KOPT-K1 (cell line): ENCODE data around the gene AXIN1.

Experiments used
- H3K27ac ChIP-seq: fragments of 200-600 bp; sonication (generic); 2 replicates; pipeline ENCODE4 v1.5.1; 2016; ENCODE audit warnings: antibody characterized with exemption, mild to moderate bottlenecking, low read depth, low read length; ENCODE audit not compliant: poor library complexity, severe bottlenecking
- H3K36me3 ChIP-seq: fragments of 200-600 bp; sonication (generic); 2 replicates; pipeline ENCODE4 v1.5.1; 2017; ENCODE audit warnings: antibody characterized with exemption, mild to moderate bottlenecking, low read length, moderate library complexity; ENCODE audit not compliant: insufficient read depth
- H3K9me3 ChIP-seq: fragments of 200-600 bp; sonication (generic); 2 replicates; pipeline ENCODE4 v1.5.1; 2017; ENCODE audit warnings: antibody characterized with exemption, low read length, mild to moderate bottlenecking; ENCODE audit not compliant: insufficient read depth, poor library complexity, severe bottlenecking

The AXIN1 gene

DNA sequence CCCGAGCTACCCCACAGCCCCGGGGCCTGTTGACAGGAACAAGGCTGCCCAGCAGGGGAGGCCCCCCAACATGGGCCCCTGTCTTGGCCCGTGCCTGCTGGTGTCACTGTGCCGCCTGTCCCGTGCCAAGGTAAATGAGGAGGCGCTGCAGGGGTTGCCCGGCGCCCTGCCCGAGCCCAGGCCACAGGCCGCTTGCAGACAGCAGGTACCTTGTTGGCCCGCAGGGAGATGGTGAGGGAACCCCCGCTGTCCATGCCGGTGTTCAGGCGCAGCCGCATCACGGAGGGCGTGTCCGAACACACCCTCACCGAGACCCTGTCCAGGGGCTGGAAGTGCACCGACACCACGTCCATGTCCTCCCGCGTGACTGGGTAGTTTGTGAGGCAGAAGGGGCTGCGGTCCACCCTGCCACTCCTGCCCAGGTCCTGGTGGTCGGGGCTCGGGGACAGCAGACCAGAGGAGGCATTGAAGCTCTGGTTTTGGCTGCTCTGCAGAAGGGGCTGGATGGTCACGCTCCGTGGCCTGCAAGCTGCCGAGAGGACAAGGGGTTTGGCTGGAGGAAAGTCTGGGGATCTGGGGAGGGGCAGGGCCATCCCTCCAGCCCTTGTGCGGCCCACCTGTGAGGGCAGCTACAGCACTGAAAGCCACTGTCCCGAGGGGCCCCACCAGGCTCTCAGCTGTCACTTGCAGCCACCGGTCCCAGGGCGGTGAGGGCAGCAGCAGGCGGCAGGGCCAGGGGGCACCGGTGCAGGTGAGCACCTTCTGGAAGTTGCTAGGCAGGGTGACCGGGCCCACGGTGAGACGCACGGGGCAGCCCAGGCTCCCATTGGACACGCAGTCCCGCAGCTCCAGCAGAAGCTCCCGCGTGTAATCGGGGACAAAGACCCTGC, 23.6 kb upstream of the AXIN1 start:
- Histone ChIP-seq H3K36me3 (peaks cover 52% of the 10 kb centered on the region; the same call in 1 of the 2 replicates), H3K9me3 (no peaks in the 10 kb centered on the region), H3K27ac (no peak overlapping the region)

- Histone ChIP-seq H3K27ac (no peak overlapping the region), H3K9me3 (no peaks in the 10 kb centered on the region), H3K36me3 (peaks cover 52% of the 10 kb centered on the region; the same call in 1 of the 2 replicates)
Observed at GRCh38 chr16:375212-375611, 22.7 kb upstream of the AXIN1 start.

GRCh38 chr16:374616-374926, 22.0 kb upstream of the AXIN1 start:
- Histone ChIP-seq H3K9me3 (no peaks in the 10 kb centered on the region), H3K36me3 (peaks cover 52% of the 10 kb centered on the region; the same call in 1 of the 2 replicates), H3K27ac (no peak overlapping the region)

DNA sequence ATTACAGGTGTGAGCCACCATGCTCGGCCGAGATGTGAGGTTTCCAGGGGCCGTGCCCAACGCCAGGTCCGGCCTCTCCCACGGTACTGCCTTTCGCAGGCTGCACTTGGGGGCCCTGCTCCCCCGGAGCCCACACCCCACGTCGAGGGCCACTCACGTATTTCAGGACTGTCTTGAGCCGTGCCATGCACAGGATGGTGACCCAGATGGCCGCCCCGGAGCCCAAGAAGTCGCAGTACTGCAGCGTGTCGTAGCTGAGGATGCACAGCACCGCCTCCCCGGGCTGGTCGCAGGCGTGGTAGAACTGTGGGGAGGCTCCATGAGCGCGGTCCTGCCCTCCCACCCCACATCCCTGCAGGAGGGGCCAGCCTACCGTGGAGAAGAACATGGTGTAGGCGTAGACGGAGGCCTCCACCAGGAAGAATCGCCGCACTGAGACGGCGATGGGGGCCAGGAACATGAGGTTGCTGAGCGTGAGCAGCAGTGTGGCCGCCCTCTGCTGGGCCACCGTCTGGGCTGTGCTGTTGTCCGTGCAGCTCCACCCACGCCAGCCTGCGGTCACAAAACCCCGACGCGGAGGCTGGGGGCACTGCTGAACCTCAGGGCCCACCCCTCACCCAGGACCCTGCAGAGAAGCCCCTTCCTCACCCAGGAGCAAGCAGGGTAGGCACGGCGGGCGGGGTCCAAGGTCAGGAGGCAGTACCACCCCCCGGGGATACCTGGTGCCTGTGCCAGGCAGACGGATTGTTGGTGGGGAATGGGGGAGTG, 21.5 kb upstream of the AXIN1 start:
- H3K9me3 ChIP-seq: no peaks in the 10 kb centered on the region
- no peak overlapping the region for H3K27ac ChIP-seq
- H3K36me3 ChIP-seq: peaks cover 56% of the 10 kb centered on the region

GRCh38 chr16:373020-373598, 20.6 kb upstream of the AXIN1 start:
- Histone ChIP-seq H3K36me3 (peaks cover 66% of the 10 kb centered on the region), H3K27ac (no peak overlapping the region)

DNA sequence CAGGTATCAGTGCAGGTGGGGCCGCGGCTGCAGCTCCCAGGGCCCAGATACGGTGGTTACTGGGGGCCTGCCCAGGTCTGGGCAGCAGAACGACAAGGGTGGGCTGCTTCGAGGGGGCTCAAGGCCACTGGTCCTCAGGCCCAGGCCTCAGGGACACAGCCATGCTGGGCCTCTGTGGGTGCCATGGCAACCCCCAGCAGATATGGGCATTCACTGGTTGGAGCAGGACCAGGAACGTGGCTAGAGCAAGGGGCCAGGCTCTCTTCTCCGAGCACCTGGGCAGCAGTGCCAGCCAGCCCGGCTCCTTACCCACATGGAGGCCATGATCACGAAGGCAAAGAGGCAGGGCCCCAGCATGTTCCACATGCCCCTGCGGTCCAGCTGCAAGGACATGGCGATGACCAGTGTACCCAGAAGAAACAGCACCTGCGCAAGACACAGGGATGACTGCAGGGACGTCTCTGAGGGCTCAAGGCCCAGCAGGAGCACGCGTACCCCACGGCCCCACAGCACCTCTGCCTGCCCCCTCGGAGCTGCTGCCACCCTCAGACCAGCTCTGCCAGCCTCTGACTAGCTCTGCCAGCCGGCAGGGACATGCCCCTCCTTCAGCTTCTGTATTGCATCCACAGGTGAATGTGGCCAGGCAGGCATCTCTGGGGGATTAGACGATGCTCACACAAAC, 19.9 kb upstream of the AXIN1 start:
- Histone ChIP-seq H3K36me3 (peaks cover 72% of the 10 kb centered on the region), H3K9me3 (no peaks in the 10 kb centered on the region), H3K27ac (no peak overlapping the region)

More at GRCh38 chr16:373020-373598, 20.6 kb upstream of the AXIN1 start:
- no peaks in the 10 kb centered on the region for H3K9me3 ChIP-seq

- H3K9me3 ChIP-seq: no peaks in the 10 kb centered on the region
- no peak overlapping the region for H3K27ac ChIP-seq
- peaks cover 72% of the 10 kb centered on the region for H3K36me3 ChIP-seq
Observed at GRCh38 chr16:371515-372301, 19.2 kb upstream of the AXIN1 start.

DNA sequence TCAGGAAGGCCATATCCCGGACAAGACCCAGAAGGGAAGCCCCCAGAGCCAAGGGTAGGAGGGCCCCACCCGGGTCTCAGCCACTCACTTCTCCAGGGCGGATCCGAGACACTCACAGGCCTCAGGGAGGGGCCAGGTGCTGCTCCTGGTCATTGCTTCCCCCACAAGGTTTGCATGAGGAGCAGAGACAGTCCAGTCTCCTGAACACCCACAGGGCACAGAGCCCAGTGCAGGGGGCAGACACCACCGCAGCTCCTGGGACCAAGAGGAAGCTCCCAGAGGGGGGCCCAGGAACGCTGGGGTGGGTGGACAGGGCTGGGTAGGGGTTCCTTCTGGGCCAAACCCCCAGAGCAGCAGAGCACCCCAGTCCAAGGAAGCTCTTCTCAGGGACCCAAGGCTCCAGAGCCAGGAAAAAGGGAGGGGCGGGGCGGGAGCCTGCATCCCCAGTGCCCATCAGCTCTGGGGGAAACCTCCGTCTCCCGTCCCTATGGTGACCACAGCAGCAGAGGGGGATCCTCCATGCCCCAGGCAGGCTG, 18.5 kb upstream of the AXIN1 start:
- peaks cover 72% of the 10 kb centered on the region for H3K36me3 ChIP-seq
- H3K9me3 ChIP-seq: no peaks in the 10 kb centered on the region
- H3K27ac ChIP-seq: peak overlapping the region; percentile 52

DNA sequence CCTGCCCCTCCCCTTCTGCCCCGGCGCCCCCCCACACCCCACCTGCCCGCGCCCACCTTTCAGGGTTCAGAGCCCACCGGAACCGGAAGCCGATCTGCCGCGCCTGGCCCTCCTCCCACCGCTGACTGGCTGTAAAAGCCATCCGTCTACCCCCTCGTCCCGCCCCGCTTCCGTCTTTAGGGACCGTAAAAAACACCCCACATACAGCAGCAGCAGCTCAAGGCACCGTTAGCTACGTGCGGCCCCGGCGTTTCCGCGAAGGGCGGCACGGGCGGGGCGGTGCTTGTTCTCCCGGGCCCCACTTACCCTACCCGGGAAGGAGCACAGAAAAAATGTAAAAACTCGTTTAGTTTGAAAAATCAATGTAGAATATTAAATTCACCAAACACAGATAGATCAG, 17.9 kb upstream of the AXIN1 start, which contains the start of gene MRPL28:
MRPL28 (minus strand) TSS at position 96 of the 400 bp plus-strand sequence. CDS start 320 bp downstream, outside the sequence.
- peak within 1 kb of the TSS; percentile 52 for H3K27ac ChIP-seq
- no peaks in the 10 kb centered on the region for H3K9me3 ChIP-seq
- peaks cover 67% of the 10 kb centered on the region for H3K36me3 ChIP-seq

- no peaks in the 10 kb centered on the region for H3K9me3 ChIP-seq
- H3K36me3 ChIP-seq: peaks cover 64% of the 10 kb centered on the region
- H3K27ac ChIP-seq: no peak overlapping the region
Observed at GRCh38 chr16:369866-370436, 17.4 kb upstream of the AXIN1 start.

GRCh38 chr16:369275-369865, 16.8 kb upstream of the AXIN1 start:
- Histone ChIP-seq H3K36me3 (peaks cover 59% of the 10 kb centered on the region), H3K9me3 (no peaks in the 10 kb centered on the region), H3K27ac (no peak overlapping the region)

- H3K9me3 ChIP-seq: no peaks in the 10 kb centered on the region
- no peak overlapping the region for H3K27ac ChIP-seq
- peaks cover 51% of the 10 kb centered on the region for H3K36me3 ChIP-seq
Observed at GRCh38 chr16:368388-369158, 16.1 kb upstream of the AXIN1 start.
